ENCODE measurements around the gene MLXIP. TPM values are rescaled to one million over a fixed set of nuclear protein-coding genes. Genes with fewer than 3 reads are reported as not detected.

MLXIP gene
- total and polyA plus RNA-seq, 9 of the 15 experiments (the other 6 are each of a cell fraction or from before 2014, with no cell fraction given): 2.2 to 66.3 (median 18.1) TPM

GRCh38 chr12:122096591-122097149, 18.1 kb downstream of the MLXIP start (continued):
- TF ChIP-seq ZNF592 (IDR thresholded peaks at IDR 0.05) (0 out of 2 replicates have a peak, but pooled peaks have one; percentile 62), RBFOX2 (IDR thresholded peaks at IDR 0.05; ENCODE audit: low read depth, low read length) (peak; percentile 40; the same call in 1 of the 2 replicates), ZNF316 (IDR thresholded peaks at IDR 0.05) (peak; percentile 44), WHSC1 (IDR thresholded peaks at IDR 0.05; ENCODE audit: low read length) (peak; percentile 62), MIER1 (IDR thresholded peaks at IDR 0.05; ENCODE audit: low read depth) (no peak), ZNF583 (CRISPR knock-in tag; IDR thresholded peaks at IDR 0.05) (no peak), YY1 (IDR thresholded peaks at IDR 0.05; ENCODE audit: borderline replicate concordance in 1 of 3, control insufficient read depth in 1 of 3, extremely low read depth in 1 of 3, insufficient read depth in 3 of 3, insufficient read length in 1 of 3, insufficient replicate concordance in 2 of 3, low read depth in 1 of 3, low read length in 2 of 3) (no peak), CTCF (IDR thresholded peaks at IDR 0.05 in 2 of 3, conservative IDR thresholded peaks at IDR 0.05 in 1 of 3; ENCODE audit: insufficient read depth in 2 of 3, low read depth in 1 of 3, low read length in 3 of 3) (no peak), SFPQ (IDR thresholded peaks at IDR 0.05; ENCODE audit: low read depth, low read length) (no peak), ELF2 (CRISPR knock-in tag; IDR thresholded peaks at IDR 0.05) (no peak), ZFX (CRISPR knock-in tag; IDR thresholded peaks at IDR 0.05) (peak; percentile 22; the same call in 1 of the 2 replicates), MAFG (tag; conservative IDR thresholded peaks at IDR 0.05) (0 out of 2 replicates have a peak, but pooled peaks have one; percentile 11), ZNF217 (CRISPR knock-in tag; IDR thresholded peaks at IDR 0.05) (no peak), MLLT1 (IDR thresholded peaks at IDR 0.05) (no peak), NR2F6 (CRISPR knock-in tag; IDR thresholded peaks at IDR 0.05) (no peak), SIN3A (IDR thresholded peaks at IDR 0.05; ENCODE audit: borderline replicate concordance in 2 of 2, control insufficient read depth in 1 of 2, low read depth in 2 of 2, low read length in 2 of 2) (no peak), POLR2B (IDR thresholded peaks at IDR 0.05; ENCODE audit: low read depth, partially characterized antibody) (no peak), ARID1B (IDR thresholded peaks at IDR 0.05) (no peak)

Data from K562 (cell line).